Measurements from ENCODE around the gene DAP. TPM values are rescaled to one million over a fixed set of nuclear protein-coding genes. Genes with fewer than 3 reads are reported as not detected.

Gene DAP
- polyA plus RNA-seq, 2 of the 4 experiments (the other 2 are of a cell fraction): 24.2 to 54.9 TPM

DNA sequence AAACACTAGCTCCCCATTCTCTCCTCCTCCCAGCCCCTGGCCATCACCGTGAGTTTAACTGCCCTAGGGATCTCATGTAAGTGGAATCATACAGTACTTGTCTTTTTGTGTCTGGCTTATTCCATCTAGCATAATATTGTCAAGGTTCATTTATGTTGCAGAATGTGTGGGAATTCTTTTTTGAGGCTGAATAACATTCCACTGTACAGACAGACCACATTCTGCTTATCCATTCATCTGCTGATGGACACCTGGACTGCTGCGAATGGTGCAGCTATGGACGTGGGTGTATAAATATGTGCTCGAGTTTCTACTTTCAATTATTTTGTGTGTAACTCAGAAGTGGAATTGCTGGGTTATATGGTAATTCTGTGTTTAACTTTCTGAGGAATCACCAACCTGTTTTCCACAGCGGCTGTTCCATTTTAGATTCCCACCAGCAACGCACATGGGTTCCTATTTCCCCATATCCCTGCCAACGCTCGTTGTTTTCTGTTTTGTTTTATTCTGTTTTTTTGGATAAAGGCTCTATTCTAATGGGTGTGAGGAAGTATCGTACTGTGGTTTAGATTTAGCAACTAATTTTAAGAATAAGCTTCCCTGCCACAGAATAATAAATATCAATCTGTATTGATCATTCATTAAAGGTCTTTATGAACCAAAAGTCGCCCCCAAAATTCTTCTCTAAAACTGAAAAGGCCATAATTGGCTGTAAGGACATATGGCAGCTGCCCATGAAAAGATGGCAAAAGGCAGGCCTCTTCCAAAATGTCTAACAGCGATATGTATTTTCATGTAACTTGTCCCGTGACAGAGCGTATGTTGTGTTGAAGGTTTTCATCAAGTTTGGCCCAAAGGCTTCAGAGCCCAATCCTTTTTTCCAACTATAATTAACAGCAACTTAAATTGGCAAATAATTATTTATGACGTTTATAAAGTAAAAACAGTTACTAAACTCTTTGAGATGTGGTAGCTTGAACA lies 70.3 kb downstream of the DAP start (continued):
- TF ChIP-seq CBX2 (IDR thresholded peaks at IDR 0.05; ENCODE audit: borderline replicate concordance, low read depth): no peak
- TF ChIP-seq, protein P1, sequence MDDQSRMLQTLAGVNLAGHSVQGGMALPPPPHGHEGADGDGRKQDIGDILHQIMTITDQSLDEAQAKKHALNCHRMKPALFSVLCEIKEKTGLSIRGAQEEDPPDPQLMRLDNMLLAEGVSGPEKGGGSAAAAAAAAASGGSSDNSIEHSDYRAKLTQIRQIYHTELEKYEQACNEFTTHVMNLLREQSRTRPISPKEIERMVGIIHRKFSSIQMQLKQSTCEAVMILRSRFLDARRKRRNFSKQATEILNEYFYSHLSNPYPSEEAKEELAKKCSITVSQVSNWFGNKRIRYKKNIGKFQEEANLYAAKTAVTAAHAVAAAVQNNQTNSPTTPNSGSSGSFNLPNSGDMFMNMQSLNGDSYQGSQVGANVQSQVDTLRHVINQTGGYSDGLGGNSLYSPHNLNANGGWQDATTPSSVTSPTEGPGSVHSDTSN (IDR thresholded peaks at IDR 0.05): no peak

DNA sequence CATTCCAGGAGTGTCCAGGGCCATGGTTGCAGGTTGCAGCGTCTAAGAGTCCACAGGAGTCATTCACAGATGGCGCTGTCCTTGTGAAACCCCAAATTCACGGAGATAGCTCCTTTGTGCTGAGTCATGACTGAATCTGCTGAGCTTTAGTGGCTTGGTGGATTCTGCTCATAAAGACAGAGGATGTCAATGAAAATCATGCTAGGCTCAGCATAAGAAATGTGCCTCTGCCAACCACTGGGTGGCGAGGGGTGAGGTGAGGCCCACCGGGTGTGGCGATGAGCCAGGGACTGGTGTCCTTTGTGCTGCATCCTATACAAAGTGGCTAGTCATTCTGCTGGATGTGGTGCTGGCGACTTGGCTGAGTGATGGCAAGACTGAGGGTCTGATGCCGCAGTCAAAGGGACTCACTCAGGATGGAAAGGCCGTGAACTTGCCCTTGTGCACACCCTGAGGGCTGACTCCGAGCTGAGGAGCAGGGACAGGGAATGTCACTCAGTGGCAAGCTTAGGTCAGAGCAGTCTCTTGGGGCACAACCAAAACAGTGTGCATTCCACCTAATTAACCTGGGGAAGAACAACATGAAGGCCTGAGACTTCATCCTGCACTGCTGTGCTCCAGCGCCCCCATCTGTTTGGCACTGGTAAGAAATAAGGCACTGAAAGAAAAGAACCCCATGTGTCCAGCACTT lies 71.5 kb downstream of the DAP start:
- DNase-seq (ENCODE audit: low read depth in 1 of 2, low spot score in 1 of 2): peak; percentile 64 to 67
- Histone ChIP-seq H3K27ac (peak overlapping the region; percentile 62 to 77; a peak in 5 of 6 replicates), H3K9me3 (no peaks in the 10 kb centered on the region), H3K4me1 (peaks cover 21% of the 10 kb centered on the region), H3K4me3 (no peak overlapping the region), H3K4me2 (no peak overlapping the region)
- CTCF ChIA-PET: interaction anchor here (0.6 to 7.6 kb wide), 25 partner anchors 9 to 398 kb away, joined by 3 to 59 read pairs (median 3); no protein-coding TSS in a partner anchor
- FAIRE-seq: no peak
- ATAC-seq: peak; percentile 74 to 90; a peak in 5 of 6 replicates
- TF ChIP-seq RAD21 (conservative IDR thresholded peaks at IDR 0.05 in 1 of 2, IDR thresholded peaks at IDR 0.05 in 1 of 2) (peak; percentile 24 to 72; a peak in 3 of 5 replicates), SMC3 (IDR thresholded peaks at IDR 0.05) (peak; percentile 38; the same call in 1 of the 3 replicates), CHD2 (IDR thresholded peaks at IDR 0.05; ENCODE audit: low read length, partially characterized antibody) (no peak), HEYL (CRISPR knock-in tag; IDR thresholded peaks at IDR 0.05) (no peak), NFE2L2 (conservative IDR thresholded peaks at IDR 0.05; ENCODE audit: low read length) (peak; percentile 91), MAFK (IDR thresholded peaks at IDR 0.05; ENCODE audit: partially characterized antibody) (peak; percentile 99), CHD4 (IDR thresholded peaks at IDR 0.05; ENCODE audit: borderline replicate concordance) (no peak)
- TF ChIP-seq, protein P2, sequence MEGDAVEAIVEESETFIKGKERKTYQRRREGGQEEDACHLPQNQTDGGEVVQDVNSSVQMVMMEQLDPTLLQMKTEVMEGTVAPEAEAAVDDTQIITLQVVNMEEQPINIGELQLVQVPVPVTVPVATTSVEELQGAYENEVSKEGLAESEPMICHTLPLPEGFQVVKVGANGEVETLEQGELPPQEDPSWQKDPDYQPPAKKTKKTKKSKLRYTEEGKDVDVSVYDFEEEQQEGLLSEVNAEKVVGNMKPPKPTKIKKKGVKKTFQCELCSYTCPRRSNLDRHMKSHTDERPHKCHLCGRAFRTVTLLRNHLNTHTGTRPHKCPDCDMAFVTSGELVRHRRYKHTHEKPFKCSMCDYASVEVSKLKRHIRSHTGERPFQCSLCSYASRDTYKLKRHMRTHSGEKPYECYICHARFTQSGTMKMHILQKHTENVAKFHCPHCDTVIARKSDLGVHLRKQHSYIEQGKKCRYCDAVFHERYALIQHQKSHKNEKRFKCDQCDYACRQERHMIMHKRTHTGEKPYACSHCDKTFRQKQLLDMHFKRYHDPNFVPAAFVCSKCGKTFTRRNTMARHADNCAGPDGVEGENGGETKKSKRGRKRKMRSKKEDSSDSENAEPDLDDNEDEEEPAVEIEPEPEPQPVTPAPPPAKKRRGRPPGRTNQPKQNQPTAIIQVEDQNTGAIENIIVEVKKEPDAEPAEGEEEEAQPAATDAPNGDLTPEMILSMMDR (IDR thresholded peaks at IDR 0.05): peak; percentile 30
- WGBS (ENCODE audit: missing lambda C conversion rate): 69% methylated on average over 9 of the region's 11 CpGs
- POLR2A ChIA-PET: no interaction called here

DNA sequence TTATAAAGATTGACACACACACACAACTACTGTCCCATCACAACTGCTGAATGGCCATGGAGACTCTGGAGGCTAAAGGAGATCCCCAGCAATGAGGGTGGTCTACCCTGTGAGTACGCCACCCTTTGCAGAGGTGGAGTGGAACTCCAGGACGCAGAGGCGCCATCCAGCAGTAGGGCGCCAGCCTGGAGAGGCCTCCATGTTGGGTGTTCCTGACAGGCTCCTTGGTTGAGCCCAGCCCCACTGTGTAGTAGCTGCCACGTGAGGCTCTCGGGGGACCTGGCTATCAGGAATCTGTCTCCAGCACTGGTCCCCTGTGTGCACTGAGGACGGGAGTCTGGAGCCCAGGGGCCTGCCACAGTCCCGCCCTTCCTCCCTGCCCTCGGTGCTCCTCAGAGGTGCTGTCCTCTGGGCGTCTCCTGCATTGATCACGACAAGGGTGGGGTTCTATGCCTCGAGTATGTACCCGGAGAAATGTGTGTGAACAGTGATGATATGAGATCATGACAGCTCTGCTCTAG lies 72.3 kb downstream of the DAP start:
- no peaks in the 10 kb centered on the region for H3K9me3 ChIP-seq
- POLR2A ChIA-PET: no interaction called here
- CTCF ChIA-PET: interaction anchor here (0.6 to 7.6 kb wide), 20 partner anchors 8 to 397 kb away, joined by 3 to 59 read pairs (median 3); no protein-coding TSS in a partner anchor
- no peak for TF ChIP-seq HOXB13 (CRISPR knock-in tag; IDR thresholded peaks at IDR 0.05; ENCODE audit: low read depth)
- TF ChIP-seq ZC3H11A (IDR thresholded peaks at IDR 0.05): no peak
- no peak for TF ChIP-seq FOXS1 (CRISPR knock-in tag; IDR thresholded peaks at IDR 0.05)
- no peak for TF ChIP-seq RARB (CRISPR knock-in tag; IDR thresholded peaks at IDR 0.05)
- no peak for TF ChIP-seq NFE2L2 (conservative IDR thresholded peaks at IDR 0.05; ENCODE audit: low read length)
- no peak for TF ChIP-seq ESRRA (IDR thresholded peaks at IDR 0.05; ENCODE audit: borderline replicate concordance, low read length)
- no peak for TF ChIP-seq RAD21 (conservative IDR thresholded peaks at IDR 0.05 in 1 of 2, IDR thresholded peaks at IDR 0.05 in 1 of 2)
- TF ChIP-seq, protein P3, sequence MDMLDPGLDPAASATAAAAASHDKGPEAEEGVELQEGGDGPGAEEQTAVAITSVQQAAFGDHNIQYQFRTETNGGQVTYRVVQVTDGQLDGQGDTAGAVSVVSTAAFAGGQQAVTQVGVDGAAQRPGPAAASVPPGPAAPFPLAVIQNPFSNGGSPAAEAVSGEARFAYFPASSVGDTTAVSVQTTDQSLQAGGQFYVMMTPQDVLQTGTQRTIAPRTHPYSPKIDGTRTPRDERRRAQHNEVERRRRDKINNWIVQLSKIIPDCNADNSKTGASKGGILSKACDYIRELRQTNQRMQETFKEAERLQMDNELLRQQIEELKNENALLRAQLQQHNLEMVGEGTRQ (IDR thresholded peaks at IDR 0.05): no peak
- no peak for TF ChIP-seq RNF2 (IDR thresholded peaks at IDR 0.05; ENCODE audit: borderline replicate concordance, low read depth)
- peak overlapping the region; percentile 62 to 77; a peak in 5 of 6 replicates for H3K27ac ChIP-seq
- WGBS (ENCODE audit: missing lambda C conversion rate): 89% methylated on average over 11 of the region's 13 CpGs
- FAIRE-seq: no peak
- ATAC-seq: no peak
- no peak overlapping the region for H3K4me3 ChIP-seq
- no peak overlapping the region for H3K4me2 ChIP-seq
- no peak for DNase-seq (ENCODE audit: low read depth in 1 of 2, low spot score in 1 of 2)
- peaks cover 21% of the 10 kb centered on the region for H3K4me1 ChIP-seq

All from A549 (cell line).